HG03196 (cell line): ENCODE measurements around the gene TSC22D4.
A peak's percentile ranks its signal among the peaks of the same experiment; 100 is the strongest.

ENCODE experiments used
- ATAC-seq: cut with Tn5 transposase; IDR thresholded peaks from one replicate; pipeline ENCODE4 v1.9.1; 2021; ENCODE audit not compliant: unreplicated experiment

TSC22D4 gene

GRCh38 chr7:100430493-100431285, 48.3 kb downstream of the TSC22D4 start:
- ATAC-seq, result no peak

GRCh38 chr7:100429637-100430492, 49.1 kb downstream of the TSC22D4 start, which contains the start of gene MEPCE:
TSS of gene MEPCE (plus strand) at chr7:100429831. CDS start at chr7:100430019, 188 bp downstream.
- peak; percentile 34 for ATAC-seq

GRCh38 chr7:100428967-100429636, 49.9 kb downstream of the TSC22D4 start:
- peak; percentile 39 for ATAC-seq

- ATAC-seq, result peak; percentile 51
These were observed 50.6 kb downstream of the TSC22D4 start, which contains the start of gene ZCWPW1 for GRCh38 chr7:100428199-100428966. TSS of gene ZCWPW1 (minus strand) at chr7:100428703. CDS start at chr7:100420649, 8,054 bp downstream.

GRCh38 chr7:100427762-100428198, 51.2 kb downstream of the TSC22D4 start:
- ATAC-seq, result no peak

- ATAC-seq, result no peak
These were observed 52.5 kb downstream of the TSC22D4 start for GRCh38 chr7:100426516-100426915.

- no peak for ATAC-seq
These were observed 53.7 kb downstream of the TSC22D4 start for GRCh38 chr7:100425347-100425746.

GRCh38 chr7:100423315-100423714, 55.7 kb downstream of the TSC22D4 start:
- no peak for ATAC-seq

- no peak for ATAC-seq
These were observed 59.3 kb downstream of the TSC22D4 start for GRCh38 chr7:100419660-100420226.

GRCh38 chr7:100418930-100419659, 59.9 kb downstream of the TSC22D4 start:
- ATAC-seq, result no peak
